ENCODE results near the gene SPATS1.

DNA sequence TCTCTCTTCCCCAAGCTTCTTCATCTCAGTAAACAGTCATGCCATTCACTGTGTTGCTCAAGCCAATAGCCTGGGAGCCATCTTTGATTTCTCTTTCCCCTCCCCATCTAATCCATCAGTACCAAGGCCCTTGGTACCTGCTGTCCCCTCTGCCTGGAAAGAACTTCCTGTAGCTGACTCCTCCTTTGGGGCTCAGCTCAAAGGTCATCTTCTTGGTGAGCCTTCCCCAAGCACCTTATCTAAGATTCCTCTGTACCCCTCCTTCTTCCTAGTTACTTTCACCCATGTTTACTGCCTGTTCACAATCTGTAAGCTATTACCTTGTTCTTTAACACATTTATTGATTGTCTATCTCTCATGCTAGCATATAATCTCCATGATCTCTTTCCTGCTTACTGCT lies 32.8 kb upstream of the SPATS1 start:
- TF ChIP-seq SMAD3 (CRISPR knock-in tag; IDR thresholded peaks at IDR 0.05; ENCODE audit: borderline replicate concordance) (no peak), USF1 (CRISPR knock-in tag; IDR thresholded peaks at IDR 0.05) (no peak), GABPB1 (CRISPR knock-in tag; IDR thresholded peaks at IDR 0.05) (no peak), E2F4 (CRISPR knock-in tag; IDR thresholded peaks at IDR 0.05; ENCODE audit: borderline replicate concordance, low read depth) (no peak), IRF2 (CRISPR knock-in tag; IDR thresholded peaks at IDR 0.05; ENCODE audit: borderline replicate concordance, low read depth) (no peak)
- TF ChIP-seq, protein P1, sequence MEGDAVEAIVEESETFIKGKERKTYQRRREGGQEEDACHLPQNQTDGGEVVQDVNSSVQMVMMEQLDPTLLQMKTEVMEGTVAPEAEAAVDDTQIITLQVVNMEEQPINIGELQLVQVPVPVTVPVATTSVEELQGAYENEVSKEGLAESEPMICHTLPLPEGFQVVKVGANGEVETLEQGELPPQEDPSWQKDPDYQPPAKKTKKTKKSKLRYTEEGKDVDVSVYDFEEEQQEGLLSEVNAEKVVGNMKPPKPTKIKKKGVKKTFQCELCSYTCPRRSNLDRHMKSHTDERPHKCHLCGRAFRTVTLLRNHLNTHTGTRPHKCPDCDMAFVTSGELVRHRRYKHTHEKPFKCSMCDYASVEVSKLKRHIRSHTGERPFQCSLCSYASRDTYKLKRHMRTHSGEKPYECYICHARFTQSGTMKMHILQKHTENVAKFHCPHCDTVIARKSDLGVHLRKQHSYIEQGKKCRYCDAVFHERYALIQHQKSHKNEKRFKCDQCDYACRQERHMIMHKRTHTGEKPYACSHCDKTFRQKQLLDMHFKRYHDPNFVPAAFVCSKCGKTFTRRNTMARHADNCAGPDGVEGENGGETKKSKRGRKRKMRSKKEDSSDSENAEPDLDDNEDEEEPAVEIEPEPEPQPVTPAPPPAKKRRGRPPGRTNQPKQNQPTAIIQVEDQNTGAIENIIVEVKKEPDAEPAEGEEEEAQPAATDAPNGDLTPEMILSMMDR (IDR thresholded peaks at IDR 0.05) = no peak
